Dermis blood vessel endothelial cell (primary cell): ENCODE results near the gene IL12A. TPM values are rescaled to one million over a fixed set of nuclear protein-coding genes. Genes with fewer than 3 reads are reported as not detected.

Source experiments
- DNase-seq: peaks from one replicate; pipeline ENCODE4 v3.0.0; 2010
- total RNA-seq: library from RNA; depleted of rRNA; stranded (reverse); fragments of >200 nt; gene quantifications from 2 replicates; pipeline ENCODE4 v1.2.3, GENCODE V29; 2014

IL12A gene
- total RNA-seq, 1 donor from 2014 or later, result 0.68 TPM

GRCh38 chr3:159989973-159990846, 1.6 kb downstream of the IL12A start:
- no peak for DNase-seq

GRCh38 chr3:159991591-159991990, 3.0 kb downstream of the IL12A start:
- no peak for DNase-seq

GRCh38 chr3:159992589-159992988, 4.0 kb downstream of the IL12A start:
- DNase-seq, result no peak

- DNase-seq, result peak; percentile 17
These were observed 5.5 kb downstream of the IL12A start for GRCh38 chr3:159994182-159994581.

- no peak for DNase-seq
These were observed 6.5 kb downstream of the IL12A start for GRCh38 chr3:159995091-159995490.

GRCh38 chr3:159996018-159996417, 7.4 kb downstream of the IL12A start:
- DNase-seq, result no peak

- no peak for DNase-seq
These were observed 8.3 kb downstream of the IL12A start for GRCh38 chr3:159996959-159997358.

- no peak for DNase-seq
These were observed 12.6 kb downstream of the IL12A start for GRCh38 chr3:160001148-160001760.

- DNase-seq, result no peak
These were observed 13.4 kb downstream of the IL12A start for GRCh38 chr3:160001850-160002623.

GRCh38 chr3:160003520-160004128, 15.0 kb downstream of the IL12A start:
- DNase-seq, result peak; percentile 77

- DNase-seq, result no peak
These were observed 16.4 kb downstream of the IL12A start for GRCh38 chr3:160005004-160005403.

- DNase-seq, result peak; percentile 85
These were observed 17.9 kb downstream of the IL12A start for GRCh38 chr3:160006282-160007163.

GRCh38 chr3:160008961-160009360, 20.3 kb downstream of the IL12A start:
- no peak for DNase-seq

- DNase-seq, result no peak
These were observed 20.9 kb downstream of the IL12A start for GRCh38 chr3:160009525-160009924.

GRCh38 chr3:160010578-160010977, 21.9 kb downstream of the IL12A start:
- DNase-seq, result no peak

- no peak for DNase-seq
These were observed 23.5 kb downstream of the IL12A start for GRCh38 chr3:160012108-160012507.

GRCh38 chr3:160016972-160017371, 28.3 kb downstream of the IL12A start:
- no peak for DNase-seq

- no peak for DNase-seq
These were observed 30.3 kb downstream of the IL12A start for GRCh38 chr3:160018959-160019358.

GRCh38 chr3:160020057-160020711, 31.5 kb downstream of the IL12A start:
- no peak for DNase-seq

- no peak for DNase-seq
These were observed 33.4 kb downstream of the IL12A start for GRCh38 chr3:160022068-160022467.

- DNase-seq, result no peak
These were observed 34.8 kb downstream of the IL12A start for GRCh38 chr3:160023476-160023875.
